CD4-positive, alpha-beta T cell treated with Interleukin-17A for 1 hour (primary cell): ENCODE measurements around the gene VPS8.
"Not testable (repeated sequence)": the region's sequence is repeated elsewhere in the genome, so short reads cannot be mapped to it uniquely, and the experiment has no call there.

ENCODE experiments used
- DNase-seq: peaks from one replicate; pipeline ENCODE4 v3.0.0-alpha.2; 2020

Gene VPS8

GRCh38 chr3:184873141-184873540 lies 61.2 kb downstream of the VPS8 start:
- no peak for DNase-seq

- DNase-seq = peak; percentile 10
These were observed 63.0 kb downstream of the VPS8 start for GRCh38 chr3:184874709-184875644.

DNA sequence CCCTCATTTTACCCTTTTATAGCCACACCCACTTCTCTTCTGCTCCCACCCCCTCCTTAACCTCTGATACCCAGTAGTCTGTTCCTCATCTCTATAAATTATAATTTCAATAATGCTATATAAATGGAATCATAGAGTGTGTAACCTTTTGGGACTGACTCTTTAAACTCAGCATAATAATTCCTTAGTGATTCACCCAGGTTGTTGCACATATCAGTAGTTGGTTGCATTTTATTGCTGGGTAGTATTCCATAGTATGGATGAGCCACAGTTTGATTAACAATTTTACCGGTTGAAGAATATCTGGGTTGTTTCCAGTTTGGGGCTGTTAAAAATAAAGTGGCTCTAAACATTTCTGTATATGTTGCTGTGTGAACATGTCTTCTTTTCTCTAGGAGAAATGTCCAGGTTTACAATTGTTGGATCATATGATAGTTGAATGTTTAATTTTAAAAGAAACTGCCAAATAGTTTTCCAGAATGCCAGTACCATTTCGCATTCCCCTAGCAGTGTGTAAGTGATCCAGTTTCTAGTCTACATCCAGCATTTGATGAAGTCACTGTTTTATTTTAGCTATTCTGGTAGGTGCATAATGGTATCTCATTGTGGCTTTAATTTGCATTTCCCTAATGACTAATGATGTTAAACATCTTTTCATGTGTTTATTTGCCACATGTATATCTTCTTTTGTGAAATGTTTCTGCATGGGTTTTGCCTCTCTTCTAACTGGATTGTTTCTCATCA lies 68.5 kb downstream of the VPS8 start:
- DNase-seq = no peak

DNA sequence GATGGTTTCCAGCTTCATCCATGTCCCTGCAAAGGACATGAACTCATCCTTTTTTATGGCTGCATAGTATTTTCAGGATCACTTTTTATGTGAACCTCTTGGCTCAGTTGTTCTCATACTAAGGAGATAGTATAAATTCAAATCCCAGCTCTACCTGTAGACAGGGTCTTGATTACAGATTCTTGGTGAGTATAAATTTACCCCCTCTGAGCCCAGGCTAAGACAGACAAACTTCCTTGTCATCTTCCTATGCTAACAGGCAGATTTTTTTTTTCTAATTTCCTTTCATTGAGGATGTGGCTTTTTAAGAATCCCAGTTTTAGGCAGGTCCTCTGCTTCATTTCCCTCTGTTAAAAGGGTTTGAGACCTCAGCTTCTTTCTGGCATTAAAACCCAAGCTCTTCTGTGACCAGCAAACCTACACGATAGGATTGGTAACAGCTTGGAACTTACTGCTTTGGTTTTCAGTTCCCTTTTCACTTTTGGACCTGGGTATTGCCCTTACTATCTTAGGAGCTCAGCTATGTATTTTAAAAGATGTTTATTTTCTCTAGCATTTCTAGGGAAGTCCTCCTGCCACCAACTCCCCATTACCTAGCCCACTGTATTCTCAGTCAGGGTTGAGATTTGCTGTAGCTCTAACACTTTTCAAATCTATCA lies 72.5 kb downstream of the VPS8 start:
- DNase-seq = no peak

DNA sequence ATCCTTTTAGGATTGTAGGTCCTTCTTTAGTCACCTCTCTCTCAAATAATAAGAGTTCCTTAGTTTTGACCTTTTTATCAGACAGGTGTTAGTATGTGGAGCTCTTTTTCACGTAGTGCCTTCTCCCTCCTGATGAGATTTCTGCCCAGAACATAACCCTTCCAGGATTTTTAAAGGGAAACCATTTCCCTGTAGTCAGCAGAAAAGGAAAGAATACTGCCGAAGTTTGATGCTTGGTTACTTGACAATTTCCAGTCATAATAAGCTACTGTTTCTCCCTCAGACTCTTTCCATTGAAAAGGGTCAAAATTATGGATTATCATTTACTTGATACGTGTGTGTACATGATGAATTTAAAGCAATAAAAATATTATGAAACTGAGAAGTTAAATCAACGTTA lies 73.1 kb downstream of the VPS8 start:
- no peak for DNase-seq

- DNase-seq = no peak
These were observed 75.6 kb downstream of the VPS8 start for GRCh38 chr3:184887574-184887973.

GRCh38 chr3:184889312-184889904 lies 77.4 kb downstream of the VPS8 start:
- DNase-seq = no peak

GRCh38 chr3:184894051-184894450 lies 82.1 kb downstream of the VPS8 start:
- no peak for DNase-seq

GRCh38 chr3:184895350-184895749 lies 83.4 kb downstream of the VPS8 start:
- DNase-seq = no peak

DNA sequence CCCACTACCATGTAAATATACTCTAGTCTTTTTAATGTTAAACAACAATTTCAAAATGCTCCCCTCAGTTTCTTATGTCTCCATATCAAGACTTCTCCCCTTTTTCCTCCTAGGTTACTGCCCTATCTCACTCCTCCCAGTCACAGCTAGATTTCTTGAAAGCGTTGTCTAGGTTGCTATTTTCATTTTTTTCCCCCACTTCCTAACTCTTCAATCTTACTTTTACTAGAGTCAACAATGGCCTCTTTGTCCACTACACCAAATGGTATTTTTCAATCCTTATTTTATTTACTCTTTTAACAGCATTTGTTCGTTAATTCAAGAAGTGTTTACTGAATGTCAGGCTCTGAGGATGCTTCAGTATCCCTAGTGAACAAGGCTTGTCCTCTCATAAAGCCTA lies 84.4 kb downstream of the VPS8 start:
- DNase-seq = no peak

DNA sequence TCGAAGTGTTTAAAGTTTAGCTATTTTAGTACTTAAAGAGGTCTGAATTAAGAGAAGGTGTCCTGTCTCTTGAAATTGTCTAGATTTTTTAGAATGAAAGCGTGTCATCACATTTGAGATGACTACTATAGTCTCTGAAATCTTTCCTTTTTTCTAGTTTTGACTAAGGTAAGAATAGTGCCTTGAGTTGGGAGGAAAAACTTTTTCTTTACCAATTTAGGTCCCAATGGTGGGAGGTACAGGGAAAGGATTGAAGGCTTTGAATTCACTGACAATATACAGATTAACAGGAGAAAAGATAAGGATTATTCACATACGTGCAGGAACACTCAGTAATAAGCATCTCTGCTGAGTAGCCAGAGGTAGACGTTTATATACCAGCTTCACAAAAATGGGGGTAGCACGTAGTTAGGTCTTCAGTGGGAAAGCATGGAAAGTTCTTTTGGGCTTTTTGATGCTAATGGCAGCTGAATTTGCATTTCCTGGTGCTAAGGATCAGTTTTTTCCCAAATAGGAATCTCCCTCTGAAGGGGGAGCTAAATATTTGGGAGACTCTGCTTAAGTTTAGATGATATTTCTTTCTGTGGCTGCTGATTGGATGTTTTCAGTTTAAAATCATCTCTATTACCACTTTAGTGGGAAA lies 88.1 kb downstream of the VPS8 start:
- DNase-seq = no peak

GRCh38 chr3:184907031-184907430 lies 95.1 kb downstream of the VPS8 start:
- not testable (repeated sequence) for DNase-seq

DNA sequence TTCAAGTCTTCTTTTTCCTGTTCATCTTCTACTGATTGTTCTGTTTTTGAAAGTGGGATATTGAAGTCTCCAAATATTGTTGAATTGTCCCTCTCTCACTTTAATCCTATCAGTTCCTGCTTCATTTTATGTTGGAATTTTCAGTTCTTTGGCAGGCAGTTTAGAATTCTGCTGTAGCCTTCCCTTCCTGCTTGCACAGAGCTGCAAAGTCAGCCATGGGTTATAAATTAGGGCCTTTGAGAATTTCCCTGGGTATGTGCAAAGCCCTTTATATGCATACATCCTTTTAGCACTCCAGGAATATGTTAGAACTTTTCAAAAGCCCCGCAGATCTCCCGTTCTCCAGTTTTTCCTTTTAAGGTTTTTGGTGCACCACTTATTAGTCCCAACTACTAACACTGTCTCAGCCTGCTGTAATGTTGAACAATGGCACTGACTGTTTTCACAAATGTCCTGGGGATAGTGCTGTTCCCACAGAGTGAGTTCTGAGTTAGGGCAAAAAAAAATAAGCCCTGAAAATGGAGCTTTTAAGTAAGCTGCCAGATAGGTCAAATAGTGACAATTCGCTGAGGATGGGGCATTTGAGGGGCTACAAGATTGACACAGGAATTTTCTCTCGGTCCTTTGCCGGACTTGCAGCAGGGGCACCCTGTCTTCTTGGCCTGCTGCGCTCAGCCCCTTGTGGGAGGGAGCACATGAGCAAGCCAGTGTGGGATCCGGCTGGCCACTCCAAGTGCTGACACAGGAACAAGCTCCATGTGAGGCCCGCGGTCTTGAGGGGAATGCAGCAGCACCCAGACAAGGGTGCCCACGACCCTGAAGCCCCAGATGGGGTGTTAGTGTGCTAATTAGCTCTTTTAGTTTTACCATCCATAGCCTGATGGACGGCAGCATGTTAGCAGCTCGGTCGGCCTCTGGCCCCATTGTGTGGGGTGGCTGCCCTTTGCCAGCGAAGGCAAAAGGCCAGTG lies 96.0 kb downstream of the VPS8 start:
- no peak for DNase-seq

GRCh38 chr3:184908859-184909258 lies 96.9 kb downstream of the VPS8 start:
- no peak for DNase-seq

GRCh38 chr3:184910664-184911063 lies 98.7 kb downstream of the VPS8 start:
- no peak for DNase-seq

DNA sequence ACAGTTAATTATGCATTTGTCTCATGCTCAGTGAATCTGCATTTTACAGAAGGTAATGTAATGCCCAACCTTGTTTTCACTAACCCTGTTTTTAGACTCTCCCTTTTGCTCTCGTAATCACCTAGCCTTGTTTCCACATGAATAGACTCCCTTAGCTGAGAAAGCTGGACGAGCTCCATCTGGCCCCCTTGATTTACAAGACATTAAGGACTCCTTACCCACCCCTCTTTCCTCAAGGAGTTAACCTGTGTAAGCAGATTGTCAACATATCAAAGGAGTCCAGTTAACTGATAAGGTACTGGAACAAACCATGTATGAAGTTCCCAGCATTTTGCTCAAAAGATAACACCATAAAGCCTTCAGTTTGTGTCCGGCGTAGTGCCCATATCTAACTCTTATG lies 99.6 kb downstream of the VPS8 start:
- DNase-seq = no peak

DNA sequence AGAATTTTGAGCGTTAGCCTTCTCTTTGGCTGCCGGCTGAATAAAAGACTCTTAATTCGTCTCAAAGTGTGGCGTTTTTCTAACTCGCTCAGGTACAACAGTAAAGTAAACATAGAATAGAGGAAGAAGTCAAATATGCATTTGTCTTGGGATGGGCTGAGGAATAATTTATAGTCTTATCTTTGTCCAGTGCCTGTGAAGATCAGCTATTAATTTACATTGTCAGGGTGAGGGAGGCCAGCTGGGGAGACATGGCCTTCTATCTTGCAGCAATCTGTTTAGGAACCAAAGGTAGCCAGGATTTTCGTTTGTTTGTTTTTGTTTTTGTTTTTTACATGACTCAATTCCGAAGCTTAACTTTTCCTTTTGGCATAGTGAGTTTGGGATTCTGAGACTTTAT lies 100.2 kb downstream of the VPS8 start:
- no peak for DNase-seq

DNA sequence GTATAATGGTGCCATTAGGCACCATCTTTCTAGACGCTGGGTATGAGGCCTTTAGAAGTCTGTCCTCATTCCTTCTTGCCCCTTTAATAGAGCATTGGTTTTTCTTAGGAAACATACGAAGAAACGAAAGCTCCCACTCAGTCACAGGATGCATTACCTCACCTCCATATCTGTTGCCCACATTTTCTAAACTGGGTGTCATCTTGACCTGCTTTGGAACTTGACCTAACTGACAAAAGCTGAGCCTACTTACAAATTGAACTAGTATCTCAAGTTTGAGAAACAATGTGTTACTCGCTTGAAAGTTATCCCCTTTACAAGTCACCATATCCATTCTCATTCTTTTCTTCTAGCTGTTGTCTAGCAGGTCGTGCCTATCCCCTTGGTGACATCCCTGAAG lies 102.7 kb downstream of the VPS8 start:
- no peak for DNase-seq

- no peak for DNase-seq
These were observed 106.8 kb downstream of the VPS8 start for GRCh38 chr3:184918750-184919149.

- no peak for DNase-seq
These were observed 107.7 kb downstream of the VPS8 start for GRCh38 chr3:184919651-184920050.

GRCh38 chr3:184924547-184924946 lies 112.6 kb downstream of the VPS8 start:
- DNase-seq = no peak
